IMR-90 (cell line): ENCODE results near the gene TTC28. TPM values are rescaled to one million over a fixed set of nuclear protein-coding genes. Genes with fewer than 3 reads are reported as not detected.

ENCODE experiments used
- ATAC-seq: fragments of 200-7000 bp; cut with Tn5 transposase; 2 replicates; pipeline ENCODE4 v1.9.1; 2020; ENCODE audit warnings: low read depth, mild to moderate bottlenecking, moderate library complexity
- BruUV-seq: library from RNA; stranded (reverse); fragments of 400-500 nt; replicated peaks from 2 replicates; lab custom pipeline; 2021; lab: Mats Ljungman, UMichigan
- CTCF ChIA-PET: fragments of 300-600 bp; formaldehyde crosslinking; extraction: SDS; loops from one replicate; lab custom pipeline; 2021; ENCODE audit warnings: antibody characterized with exemption; lab: Yijun Ruan, JAX
- POLR2A ChIA-PET: fragments of 300-600 bp; sonication (Branson Sonifier 250); formaldehyde crosslinking; loops from one replicate; lab custom pipeline; 2022; ENCODE audit warnings: antibody characterized with exemption; ENCODE audit not compliant: unreplicated experiment; lab: Charles Lee
- DNase-seq: peaks from one replicate; pipeline ENCODE4 v3.0.0; 2013
- H2AFZ ChIP-seq: replicated peaks from 2 replicates; pipeline ENCODE3; 2013; ENCODE audit warnings: low read length, mild to moderate bottlenecking; ENCODE audit not compliant: poor library complexity
- H2AK5ac ChIP-seq: 2 replicates; pipeline ENCODE4 v1.6.1; 2013; ENCODE audit warnings: low read depth, low read length, inconsistent platforms
- H2AK9ac ChIP-seq: replicated peaks from 2 replicates; pipeline ENCODE3; 2013; ENCODE audit warnings: mild to moderate bottlenecking, low read depth, low read length, moderate library complexity; ENCODE audit not compliant: poor library complexity
- H2BK120ac ChIP-seq: 2 replicates; pipeline ENCODE4 v1.6.1; 2013; ENCODE audit warnings: low read depth, low read length, inconsistent platforms
- H2BK15ac ChIP-seq: 3 replicates; pipeline ENCODE4 v1.6.1; 2013; ENCODE audit warnings: low read depth, low read length, inconsistent platforms
- H2BK20ac ChIP-seq: 2 replicates; pipeline ENCODE4 v1.6.1; 2013; ENCODE audit warnings: low read depth, mild to moderate bottlenecking, inconsistent platforms, low read length, moderate library complexity
- H2BK5ac ChIP-seq: 2 replicates; pipeline ENCODE4 v1.6.1; 2013; ENCODE audit warnings: mild to moderate bottlenecking, low read depth, low read length, inconsistent platforms; ENCODE audit not compliant: poor library complexity, severe bottlenecking
- H3K14ac ChIP-seq: replicated peaks from 2 replicates; pipeline ENCODE4 v1.6.1; 2013; ENCODE audit warnings: low read depth, low read length, inconsistent platforms
- H3K18ac ChIP-seq: 2 replicates; pipeline ENCODE4 v1.6.1; 2013; ENCODE audit warnings: low read depth, low read length, control low read depth
- H3K23ac ChIP-seq: 2 replicates; pipeline ENCODE4 v1.6.1; 2013; ENCODE audit warnings: low read depth, low read length, inconsistent platforms
- H3K27ac ChIP-seq: 2 replicates; pipeline ENCODE4 v1.5.1; 2013; ENCODE audit warnings: mild to moderate bottlenecking, control low read depth, low read length; ENCODE audit not compliant: insufficient read depth
- H3K27me3 ChIP-seq: 2 replicates; pipeline ENCODE4 v1.6.1; 2013; ENCODE audit warnings: low read length; ENCODE audit not compliant: control insufficient read depth, insufficient read depth
- H3K36me3 ChIP-seq: 2 replicates; pipeline ENCODE4 v1.6.1; 2013; ENCODE audit warnings: low read length, mixed read lengths; ENCODE audit not compliant: control insufficient read depth, insufficient read depth
- H3K4ac ChIP-seq: 2 replicates; pipeline ENCODE4 v1.6.1; 2013; ENCODE audit warnings: low read depth, low read length, inconsistent platforms
- H3K4me1 ChIP-seq: 2 replicates; pipeline ENCODE4 v1.6.1; 2013; ENCODE audit warnings: low read length, mixed read lengths; ENCODE audit not compliant: control insufficient read depth, insufficient read depth
- H3K4me2 ChIP-seq: 2 replicates; pipeline ENCODE4 v1.6.1; 2013; ENCODE audit warnings: low read depth, mild to moderate bottlenecking, control low read depth, low read length, moderate library complexity
- H3K4me3 ChIP-seq: 2 replicates; pipeline ENCODE4 v1.5.1; 2013; ENCODE audit warnings: low read depth, mild to moderate bottlenecking, control low read depth, low read length, moderate library complexity; ENCODE audit not compliant: insufficient read depth
- H3K56ac ChIP-seq: 2 replicates; pipeline ENCODE4 v1.6.1; 2013; ENCODE audit warnings: low read length, inconsistent platforms; ENCODE audit not compliant: insufficient read depth; ENCODE audit errors: extremely low read depth
- H3K79me1 ChIP-seq, 2 experiments: 2 replicates each; pipeline ENCODE4 v1.6.1; 2013; ENCODE audit warnings: low read length in 2 of 2, inconsistent platforms in 1 of 2, low read depth in 1 of 2
- H3K9ac ChIP-seq: 2 replicates; pipeline ENCODE4 v1.6.1; 2013; ENCODE audit warnings: low read depth, low read length, control low read depth
- H3K9me1 ChIP-seq: 2 replicates; pipeline ENCODE4 v1.6.1; 2013; ENCODE audit warnings: low read length, inconsistent platforms; ENCODE audit not compliant: insufficient read depth
- H3K9me3 ChIP-seq: 2 replicates; pipeline ENCODE4 v1.6.1; 2013; ENCODE audit warnings: low read length; ENCODE audit not compliant: control insufficient read depth, insufficient read depth
- H4K20me1 ChIP-seq: 2 replicates; pipeline ENCODE4 v1.6.1; 2013; ENCODE audit warnings: low read length, inconsistent platforms; ENCODE audit not compliant: insufficient read depth
- H4K5ac ChIP-seq: 2 replicates; pipeline ENCODE4 v1.6.1; 2013; ENCODE audit warnings: mild to moderate bottlenecking, low read depth, low read length, control low read depth
- H4K8ac ChIP-seq, 2 experiments: 2 replicates each; pipeline ENCODE4 v1.6.1; 2013; ENCODE audit warnings: low read depth in 2 of 2, low read length in 2 of 2, control low read depth in 1 of 2, inconsistent platforms in 1 of 2
- H4K91ac ChIP-seq: 2 replicates; pipeline ENCODE4 v1.6.1; 2013; ENCODE audit warnings: low read depth, low read length, inconsistent platforms; ENCODE audit not compliant: insufficient read depth
- BHLHE40 ChIP-seq: fragments of 150-350 bp; IDR thresholded peaks from 2 replicates; pipeline ENCODE4 v1.6.1; 2016; ENCODE audit warnings: mild to moderate bottlenecking, low read depth, low read length
- CEBPB ChIP-seq: IDR thresholded peaks from 2 replicates; pipeline ENCODE4 v1.6.1; 2012; ENCODE audit warnings: low read depth, low read length, improper control_type of control experiment
- CHD1 ChIP-seq: IDR thresholded peaks from 2 replicates; pipeline ENCODE4 v1.6.1; 2012; ENCODE audit warnings: low read depth, low read length, improper control_type of control experiment
- FOS ChIP-seq: fragments of 150-350 bp; IDR thresholded peaks from 2 replicates; pipeline ENCODE4 v1.6.1; 2016; ENCODE audit warnings: low read depth, low read length
- MAZ ChIP-seq: IDR thresholded peaks from 2 replicates; pipeline ENCODE4 v1.6.1; 2012; ENCODE audit warnings: low read depth, mild to moderate bottlenecking, low read length, improper control_type of control experiment, moderate library complexity, borderline replicate concordance
- MXI1 ChIP-seq: IDR thresholded peaks from 2 replicates; pipeline ENCODE4 v1.6.1; 2012; ENCODE audit warnings: low read depth, mild to moderate bottlenecking, low read length, moderate library complexity, borderline replicate concordance
- NFE2L2 ChIP-seq: fragments of 150-350 bp; IDR thresholded peaks from 2 replicates; pipeline ENCODE4 v1.6.1; 2016; ENCODE audit warnings: low read depth, mild to moderate bottlenecking, low read length
- POLR2A ChIP-seq: IDR thresholded peaks from 2 replicates; pipeline ENCODE4 v1.6.1; 2012; ENCODE audit warnings: mild to moderate bottlenecking, low read depth, low read length
- RCOR1 ChIP-seq: IDR thresholded peaks from 2 replicates; pipeline ENCODE4 v1.6.1; 2012; ENCODE audit warnings: mild to moderate bottlenecking, low read length, improper control_type of control experiment; ENCODE audit not compliant: insufficient replicate concordance
- RFX5 ChIP-seq: IDR thresholded peaks from 2 replicates; pipeline ENCODE4 v1.8.0; 2012; ENCODE audit warnings: low read depth, mild to moderate bottlenecking, low read length, moderate library complexity
- dilution Hi-C: fragments of 300-500 bp; cut with HindIII; formaldehyde crosslinking; loops from one replicate; pipeline ENCODE4 v1.14.3; 2018; ENCODE audit warnings: low sequenced_read_pairs; ENCODE audit not compliant: unreplicated experiment
- in situ Hi-C: fragments of 300-500 bp; cut with MboI; formaldehyde crosslinking; loops from 3 replicates; pipeline ENCODE4 v1.14.3; 2019; ENCODE audit warnings: low sequenced_read_pairs, inconsistent platforms, mixed read lengths
- intact Hi-C: fragments of 100-400 bp; cut with micrococcal nuclease; formaldehyde crosslinking; loops from 2 replicates; pipeline ENCODE4 v1.10.0; 2022
- polyA plus RNA-seq, 3 experiments: library from polyadenylated mRNA; depleted of rRNA; stranded (reverse); fragments of >200 nt; gene quantifications; 2 replicates each; pipeline ENCODE4 v1.2.3, GENCODE V29; 2012; ENCODE audit warnings: low replicate concordance in 1 of 3
- total RNA-seq: library from RNA; depleted of rRNA; stranded (reverse); fragments of >200 nt; gene quantifications from 2 replicates; pipeline ENCODE4 v1.2.3, GENCODE V29; 2012
- TF ChIP-seq, protein P1 (sequence below): fragments of 150-350 bp; IDR thresholded peaks from 2 replicates; pipeline ENCODE4 v1.6.1; 2016; ENCODE audit warnings: low read depth, mild to moderate bottlenecking, low read length, moderate library complexity, borderline replicate concordance
- TF ChIP-seq, protein P2 (sequence below): conservative IDR thresholded peaks from 2 replicates; pipeline ENCODE4 v1.5.1; 2012; ENCODE audit warnings: mild to moderate bottlenecking, low read depth, low read length, improper control_type of control experiment
- TF ChIP-seq, protein P3 (sequence below): fragments of 150-350 bp; IDR thresholded peaks from 2 replicates; pipeline ENCODE4 v1.6.1; 2017; ENCODE audit warnings: mild to moderate bottlenecking, antibody characterized with exemption, low read length, low read depth

TTC28 gene
- total and polyA plus RNA-seq, 2 of the 4 experiments (the other 2 are of a cell fraction) = 5.6 to 13.3 TPM

DNA sequence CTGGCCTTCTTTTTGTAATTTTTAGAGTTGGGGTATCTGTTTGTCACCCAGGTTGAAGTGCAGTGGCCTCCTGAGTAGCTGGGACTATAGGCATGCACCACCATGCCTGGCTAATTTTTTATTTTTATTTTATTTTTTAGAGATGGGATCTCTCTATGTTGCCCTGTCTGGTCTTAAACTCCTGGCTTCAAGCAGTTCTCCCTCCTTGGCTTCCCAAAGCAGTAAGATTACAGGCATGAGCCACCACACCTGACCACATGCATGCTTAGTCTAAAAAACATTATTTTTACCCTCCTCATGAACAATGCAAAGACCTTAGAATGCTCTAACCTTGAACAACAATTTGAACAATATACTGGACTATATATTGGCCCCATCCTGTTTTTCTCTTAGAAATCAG, 738.5 kb downstream of the TTC28 start:
- no peaks in the 10 kb centered on the region for H3K79me1 ChIP-seq
- ATAC-seq (no peak), DNase-seq (no peak)
- H3K4me1 ChIP-seq = no peaks in the 10 kb centered on the region
- H3K23ac ChIP-seq = no peak overlapping the region
- intact Hi-C loops = no loop called here
- dilution Hi-C loops = no loop called here
- in situ Hi-C loops = no loop called here
- H4K91ac ChIP-seq = no peak overlapping the region
- H3K9ac ChIP-seq = no peak overlapping the region
- H3K56ac ChIP-seq = no peak overlapping the region
- no peak overlapping the region for H4K5ac ChIP-seq
- no peaks in the 10 kb centered on the region for H3K9me1 ChIP-seq
- H2AFZ ChIP-seq = no peak overlapping the region
- no peak overlapping the region for H3K4me3 ChIP-seq
- H3K18ac ChIP-seq = no peak overlapping the region
- no peak overlapping the region for H3K27ac ChIP-seq
- H2BK5ac ChIP-seq = no peak overlapping the region
- H2BK120ac ChIP-seq = no peak overlapping the region
- H2BK15ac ChIP-seq = no peak overlapping the region
- H3K9me3 ChIP-seq = no peaks in the 10 kb centered on the region
- CTCF ChIA-PET = no interaction called here
- no peak overlapping the region for H2AK5ac ChIP-seq
- H2BK20ac ChIP-seq = no peak overlapping the region
- H3K36me3 ChIP-seq = peaks cover 1% of the 10 kb centered on the region; the same call in 1 of the 2 replicates
- POLR2A ChIA-PET = no interaction called here
- no peak overlapping the region for H2AK9ac ChIP-seq
- no peaks in the 10 kb centered on the region for H3K27me3 ChIP-seq
- no peak overlapping the region for H4K8ac ChIP-seq
- no peaks in the 10 kb centered on the region for H4K20me1 ChIP-seq
- H3K14ac ChIP-seq = no peak overlapping the region
- H3K4ac ChIP-seq = no peak overlapping the region
- TF ChIP-seq, protein P1, sequence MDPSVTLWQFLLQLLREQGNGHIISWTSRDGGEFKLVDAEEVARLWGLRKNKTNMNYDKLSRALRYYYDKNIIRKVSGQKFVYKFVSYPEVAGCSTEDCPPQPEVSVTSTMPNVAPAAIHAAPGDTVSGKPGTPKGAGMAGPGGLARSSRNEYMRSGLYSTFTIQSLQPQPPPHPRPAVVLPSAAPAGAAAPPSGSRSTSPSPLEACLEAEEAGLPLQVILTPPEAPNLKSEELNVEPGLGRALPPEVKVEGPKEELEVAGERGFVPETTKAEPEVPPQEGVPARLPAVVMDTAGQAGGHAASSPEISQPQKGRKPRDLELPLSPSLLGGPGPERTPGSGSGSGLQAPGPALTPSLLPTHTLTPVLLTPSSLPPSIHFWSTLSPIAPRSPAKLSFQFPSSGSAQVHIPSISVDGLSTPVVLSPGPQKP = no peak
- TF ChIP-seq, protein P2, sequence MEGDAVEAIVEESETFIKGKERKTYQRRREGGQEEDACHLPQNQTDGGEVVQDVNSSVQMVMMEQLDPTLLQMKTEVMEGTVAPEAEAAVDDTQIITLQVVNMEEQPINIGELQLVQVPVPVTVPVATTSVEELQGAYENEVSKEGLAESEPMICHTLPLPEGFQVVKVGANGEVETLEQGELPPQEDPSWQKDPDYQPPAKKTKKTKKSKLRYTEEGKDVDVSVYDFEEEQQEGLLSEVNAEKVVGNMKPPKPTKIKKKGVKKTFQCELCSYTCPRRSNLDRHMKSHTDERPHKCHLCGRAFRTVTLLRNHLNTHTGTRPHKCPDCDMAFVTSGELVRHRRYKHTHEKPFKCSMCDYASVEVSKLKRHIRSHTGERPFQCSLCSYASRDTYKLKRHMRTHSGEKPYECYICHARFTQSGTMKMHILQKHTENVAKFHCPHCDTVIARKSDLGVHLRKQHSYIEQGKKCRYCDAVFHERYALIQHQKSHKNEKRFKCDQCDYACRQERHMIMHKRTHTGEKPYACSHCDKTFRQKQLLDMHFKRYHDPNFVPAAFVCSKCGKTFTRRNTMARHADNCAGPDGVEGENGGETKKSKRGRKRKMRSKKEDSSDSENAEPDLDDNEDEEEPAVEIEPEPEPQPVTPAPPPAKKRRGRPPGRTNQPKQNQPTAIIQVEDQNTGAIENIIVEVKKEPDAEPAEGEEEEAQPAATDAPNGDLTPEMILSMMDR = no peak
- no peak for TF ChIP-seq RFX5
- TF ChIP-seq NFE2L2 = no peak
- no peak for TF ChIP-seq CEBPB
- TF ChIP-seq, protein P3, sequence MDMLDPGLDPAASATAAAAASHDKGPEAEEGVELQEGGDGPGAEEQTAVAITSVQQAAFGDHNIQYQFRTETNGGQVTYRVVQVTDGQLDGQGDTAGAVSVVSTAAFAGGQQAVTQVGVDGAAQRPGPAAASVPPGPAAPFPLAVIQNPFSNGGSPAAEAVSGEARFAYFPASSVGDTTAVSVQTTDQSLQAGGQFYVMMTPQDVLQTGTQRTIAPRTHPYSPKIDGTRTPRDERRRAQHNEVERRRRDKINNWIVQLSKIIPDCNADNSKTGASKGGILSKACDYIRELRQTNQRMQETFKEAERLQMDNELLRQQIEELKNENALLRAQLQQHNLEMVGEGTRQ = no peak
- TF ChIP-seq RCOR1 = no peak
- TF ChIP-seq BHLHE40 = no peak
- TF ChIP-seq CHD1 = no peak
- TF ChIP-seq POLR2A = no peak
- no peak for TF ChIP-seq MAZ
- no peak for TF ChIP-seq MXI1
- TF ChIP-seq FOS = no peak
- BruUV-seq = no TSS peak
- H3K4me2 ChIP-seq = no peak overlapping the region
